HepG2 (cell line): ENCODE results near the gene TAS2R60. TPM values are rescaled to one million over a fixed set of nuclear protein-coding genes. Genes with fewer than 3 reads are reported as not detected.

Experiments
- AGO1 ChIP-seq: fragments of 200-400 bp; formaldehyde crosslinking; IDR thresholded peaks from 2 replicates; pipeline ENCODE4 v1.6.1; 2017; ENCODE audit warnings: mild to moderate bottlenecking, low read depth, low read length, moderate library complexity; ENCODE audit not compliant: poor library complexity, severe bottlenecking
- GABPB1 ChIP-seq: IDR thresholded peaks from 2 replicates; pipeline ENCODE4 v1.6.1; 2016; ENCODE audit warnings: mild to moderate bottlenecking, missing genetic modification reagents, moderate library complexity, missing compliant biosample characterization
- GZF1 ChIP-seq: sonication (generic); formaldehyde crosslinking; IDR thresholded peaks from 2 replicates; pipeline ENCODE4 v1.5.1; 2020; ENCODE audit warnings: mild to moderate bottlenecking, missing genetic modification reagents
- HNF4G ChIP-seq, 2 experiments: sonication (generic) in 1 of 2; formaldehyde crosslinking in 1 of 2; IDR thresholded peaks; 2 replicates each; pipeline versions ENCODE4 v1.4.0 to v1.6.1; 2011 to 2020; ENCODE audit warnings: borderline replicate concordance in 2 of 2, low read depth in 2 of 2, mild to moderate bottlenecking in 2 of 2, low read length in 1 of 2, missing genetic modification reagents in 1 of 2, moderate library complexity in 1 of 2
- IRX3 ChIP-seq: sonication (generic); formaldehyde crosslinking; IDR thresholded peaks from 2 replicates; pipeline ENCODE4 v1.8.1; 2023; ENCODE audit warnings: mild to moderate bottlenecking, low read depth, missing genetic modification reagents, borderline replicate concordance
- JDP2 ChIP-seq: sonication (generic); formaldehyde crosslinking; IDR thresholded peaks from 2 replicates; pipeline ENCODE4 v1.8.1; 2022; ENCODE audit warnings: missing genetic modification reagents, borderline replicate concordance
- RARG ChIP-seq: sonication (generic); formaldehyde crosslinking; IDR thresholded peaks from 2 replicates; pipeline ENCODE4 v1.4.0; 2020; ENCODE audit warnings: low read depth, mild to moderate bottlenecking, missing genetic modification reagents
- SIX1 ChIP-seq: sonication (generic); formaldehyde crosslinking; IDR thresholded peaks from 2 replicates; pipeline ENCODE4 v1.4.0; 2020; ENCODE audit warnings: missing genetic modification reagents, borderline replicate concordance
- ZFP62 ChIP-seq: sonication (generic); formaldehyde crosslinking; IDR thresholded peaks from 2 replicates; pipeline ENCODE4 v1.4.0; 2020; ENCODE audit warnings: missing genetic modification reagents
- ZMYM4 ChIP-seq: sonication (generic); formaldehyde crosslinking; IDR thresholded peaks from 2 replicates; pipeline ENCODE4 v1.8.1; 2023; ENCODE audit warnings: mild to moderate bottlenecking, missing genetic modification reagents
- ZNF432 ChIP-seq: sonication (generic); formaldehyde crosslinking; IDR thresholded peaks from 2 replicates; pipeline ENCODE4 v1.5.0; 2020; ENCODE audit warnings: missing genetic modification reagents, mild to moderate bottlenecking, borderline replicate concordance
- ZNF709 ChIP-seq: sonication (generic); formaldehyde crosslinking; IDR thresholded peaks from 2 replicates; pipeline ENCODE4 v1.5.0; 2020; ENCODE audit warnings: mild to moderate bottlenecking, missing genetic modification reagents
- ZNF773 ChIP-seq: sonication (generic); formaldehyde crosslinking; IDR thresholded peaks from 2 replicates; pipeline ENCODE4 v1.4.0; 2020; ENCODE audit warnings: missing genetic modification reagents, borderline replicate concordance
- ZSCAN5A ChIP-seq: sonication (generic); formaldehyde crosslinking; IDR thresholded peaks from 2 replicates; pipeline ENCODE4 v1.8.0; 2022; ENCODE audit warnings: mild to moderate bottlenecking, missing genetic modification reagents, borderline replicate concordance
- polyA plus RNA-seq, 8 experiments: library from polyadenylated mRNA; depleted of rRNA in 3 of 8; stranded (reverse) in 7 of 8; unstranded in 1 of 8; fragments of >200 nt; fragmentation: Illumina TruSeq in 4 of 8; extraction: Trizol in 4 of 8; gene quantifications; 2 replicates each; pipeline versions ENCODE4 v1.2.1 to v1.2.3, GENCODE V29; 2011 to 2016; ENCODE audit warnings: low read depth in 4 of 8, missing spikeins in 1 of 8, mixed read lengths in 1 of 8; ENCODE audit not compliant: insufficient read depth in 1 of 8
- total RNA-seq, 5 experiments: library from RNA; depleted of rRNA; stranded (reverse); fragments of >200 nt; fragmentation: Illumina TruSeq; extraction: Trizol; gene quantifications; 2 replicates each; pipeline ENCODE4 v1.2.3, GENCODE V29; 2016; ENCODE audit warnings: low read depth in 1 of 5
- TF ChIP-seq, protein P1 (sequence below): sonication (generic); formaldehyde crosslinking; IDR thresholded peaks from 2 replicates; pipeline ENCODE4 v1.4.0; 2020; ENCODE audit warnings: missing genetic modification reagents, borderline replicate concordance
- TF ChIP-seq, protein P2 (sequence below): sonication (generic); formaldehyde crosslinking; IDR thresholded peaks from 2 replicates; pipeline ENCODE4 v1.8.1; 2023; ENCODE audit warnings: mild to moderate bottlenecking, inconsistent platforms, moderate library complexity, missing genetic modification reagents, borderline replicate concordance
- TF ChIP-seq, protein P3 (sequence below), 2 experiments: IDR thresholded peaks; 2 replicates each; pipeline ENCODE4 v1.6.1; 2011 to 2012; ENCODE audit warnings: low read length in 2 of 2, borderline replicate concordance in 1 of 2, low read depth in 1 of 2, mild to moderate bottlenecking in 1 of 2, moderate library complexity in 1 of 2

Gene TAS2R60
- total and polyA plus RNA-seq, 2 of the 13 experiments (the other 11 are each of a cell fraction or from before 2014, with no cell fraction given) = not detected

GRCh38 chr7:143395187-143396149, 47.8 kb upstream of the TAS2R60 start (continued):
- TF ChIP-seq, protein P1, sequence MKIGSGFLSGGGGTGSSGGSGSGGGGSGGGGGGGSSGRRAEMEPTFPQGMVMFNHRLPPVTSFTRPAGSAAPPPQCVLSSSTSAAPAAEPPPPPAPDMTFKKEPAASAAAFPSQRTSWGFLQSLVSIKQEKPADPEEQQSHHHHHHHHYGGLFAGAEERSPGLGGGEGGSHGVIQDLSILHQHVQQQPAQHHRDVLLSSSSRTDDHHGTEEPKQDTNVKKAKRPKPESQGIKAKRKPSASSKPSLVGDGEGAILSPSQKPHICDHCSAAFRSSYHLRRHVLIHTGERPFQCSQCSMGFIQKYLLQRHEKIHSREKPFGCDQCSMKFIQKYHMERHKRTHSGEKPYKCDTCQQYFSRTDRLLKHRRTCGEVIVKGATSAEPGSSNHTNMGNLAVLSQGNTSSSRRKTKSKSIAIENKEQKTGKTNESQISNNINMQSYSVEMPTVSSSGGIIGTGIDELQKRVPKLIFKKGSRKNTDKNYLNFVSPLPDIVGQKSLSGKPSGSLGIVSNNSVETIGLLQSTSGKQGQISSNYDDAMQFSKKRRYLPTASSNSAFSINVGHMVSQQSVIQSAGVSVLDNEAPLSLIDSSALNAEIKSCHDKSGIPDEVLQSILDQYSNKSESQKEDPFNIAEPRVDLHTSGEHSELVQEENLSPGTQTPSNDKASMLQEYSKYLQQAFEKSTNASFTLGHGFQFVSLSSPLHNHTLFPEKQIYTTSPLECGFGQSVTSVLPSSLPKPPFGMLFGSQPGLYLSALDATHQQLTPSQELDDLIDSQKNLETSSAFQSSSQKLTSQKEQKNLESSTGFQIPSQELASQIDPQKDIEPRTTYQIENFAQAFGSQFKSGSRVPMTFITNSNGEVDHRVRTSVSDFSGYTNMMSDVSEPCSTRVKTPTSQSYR (CRISPR knock-in tag) = peak; percentile 36; the same call in 1 of the 2 replicates
- no peak for TF ChIP-seq RARG (CRISPR knock-in tag)
- TF ChIP-seq ZSCAN5A (CRISPR knock-in tag) = no peak
- no peak for TF ChIP-seq ZNF773 (CRISPR knock-in tag)
- TF ChIP-seq, protein P2, sequence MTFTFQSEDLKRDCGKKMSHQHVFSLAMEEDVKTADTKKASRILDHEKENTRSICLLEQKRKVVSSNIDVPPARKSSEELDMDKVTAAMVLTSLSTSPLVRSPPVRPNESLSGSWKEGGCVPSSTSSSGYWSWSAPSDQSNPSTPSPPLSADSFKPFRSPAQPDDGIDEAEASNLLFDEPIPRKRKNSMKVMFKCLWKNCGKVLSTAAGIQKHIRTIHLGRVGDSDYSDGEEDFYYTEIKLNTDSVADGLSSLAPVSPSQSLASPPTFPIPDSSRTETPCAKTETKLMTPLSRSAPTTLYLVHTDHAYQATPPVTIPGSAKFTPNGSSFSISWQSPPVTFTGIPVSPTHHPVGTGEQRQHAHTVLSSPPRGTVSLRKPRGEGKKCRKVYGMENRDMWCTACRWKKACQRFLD (CRISPR knock-in tag) = no peak
- TF ChIP-seq, protein P3, sequence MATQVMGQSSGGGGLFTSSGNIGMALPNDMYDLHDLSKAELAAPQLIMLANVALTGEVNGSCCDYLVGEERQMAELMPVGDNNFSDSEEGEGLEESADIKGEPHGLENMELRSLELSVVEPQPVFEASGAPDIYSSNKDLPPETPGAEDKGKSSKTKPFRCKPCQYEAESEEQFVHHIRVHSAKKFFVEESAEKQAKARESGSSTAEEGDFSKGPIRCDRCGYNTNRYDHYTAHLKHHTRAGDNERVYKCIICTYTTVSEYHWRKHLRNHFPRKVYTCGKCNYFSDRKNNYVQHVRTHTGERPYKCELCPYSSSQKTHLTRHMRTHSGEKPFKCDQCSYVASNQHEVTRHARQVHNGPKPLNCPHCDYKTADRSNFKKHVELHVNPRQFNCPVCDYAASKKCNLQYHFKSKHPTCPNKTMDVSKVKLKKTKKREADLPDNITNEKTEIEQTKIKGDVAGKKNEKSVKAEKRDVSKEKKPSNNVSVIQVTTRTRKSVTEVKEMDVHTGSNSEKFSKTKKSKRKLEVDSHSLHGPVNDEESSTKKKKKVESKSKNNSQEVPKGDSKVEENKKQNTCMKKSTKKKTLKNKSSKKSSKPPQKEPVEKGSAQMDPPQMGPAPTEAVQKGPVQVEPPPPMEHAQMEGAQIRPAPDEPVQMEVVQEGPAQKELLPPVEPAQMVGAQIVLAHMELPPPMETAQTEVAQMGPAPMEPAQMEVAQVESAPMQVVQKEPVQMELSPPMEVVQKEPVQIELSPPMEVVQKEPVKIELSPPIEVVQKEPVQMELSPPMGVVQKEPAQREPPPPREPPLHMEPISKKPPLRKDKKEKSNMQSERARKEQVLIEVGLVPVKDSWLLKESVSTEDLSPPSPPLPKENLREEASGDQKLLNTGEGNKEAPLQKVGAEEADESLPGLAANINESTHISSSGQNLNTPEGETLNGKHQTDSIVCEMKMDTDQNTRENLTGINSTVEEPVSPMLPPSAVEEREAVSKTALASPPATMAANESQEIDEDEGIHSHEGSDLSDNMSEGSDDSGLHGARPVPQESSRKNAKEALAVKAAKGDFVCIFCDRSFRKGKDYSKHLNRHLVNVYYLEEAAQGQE (IDR thresholded peaks at IDR 0.05; ENCODE audit: borderline replicate concordance in 1 of 2, low read depth in 1 of 2, low read length in 2 of 2) = no peak
- peak; percentile 49 for TF ChIP-seq ZMYM4 (CRISPR knock-in tag)
- no peak for TF ChIP-seq ZNF709
- TF ChIP-seq IRX3 = no peak
- TF ChIP-seq HNF4G (IDR thresholded peaks at IDR 0.05; ENCODE audit: borderline replicate concordance, low read depth, low read length) = peak; percentile 82
- TF ChIP-seq HNF4G (CRISPR knock-in tag; IDR thresholded peaks at IDR 0.05; ENCODE audit: borderline replicate concordance, low read depth) = 0 out of 2 replicates have a peak, but pooled peaks have one; percentile 64
- no peak for TF ChIP-seq SIX1
- TF ChIP-seq ZFP62 = no peak
- no peak for TF ChIP-seq JDP2
- TF ChIP-seq GABPB1 (CRISPR knock-in tag) = 0 out of 2 replicates have a peak, but pooled peaks have one; percentile 36
- TF ChIP-seq AGO1 = no peak
- TF ChIP-seq GZF1 (CRISPR knock-in tag) = no peak
- no peak for TF ChIP-seq ZNF432
